Activated CD4-positive, alpha-beta T cell treated with anti-CD3 and anti-CD28 coated beads for 36 hours (primary cell): ENCODE results near the gene TMEM141. TPM values are rescaled to one million over a fixed set of nuclear protein-coding genes. Genes with fewer than 3 reads are reported as not detected.

Experiments used
- ATAC-seq: fragments of 200-7000 bp; cut with Tn5 transposase; one replicate; pipeline ENCODE4 v1.10.0; 2021; ENCODE audit warnings: mild to moderate bottlenecking, moderate library complexity
- CTCF ChIA-PET: fragments of 350-600 bp; sonication (Branson Sonifier 250); formaldehyde crosslinking; loops from one replicate; lab custom pipeline; 2021; ENCODE audit warnings: antibody characterized with exemption; lab: Charles Lee
- POLR2A ChIA-PET: fragments of 350-600 bp; sonication (Branson Sonifier 250); formaldehyde crosslinking; loops from one replicate; lab custom pipeline; 2021; ENCODE audit warnings: antibody characterized with exemption, inconsistent platforms; lab: Charles Lee
- DNase-seq: peaks from one replicate; pipeline ENCODE4 v3.0.0-alpha.2; 2020
- H3K27ac Mint-ChIP-seq: one replicate; pipeline ENCODE4 v1.8.0; 2021; ENCODE audit warnings: mixed read lengths
- H3K27me3 Mint-ChIP-seq: one replicate; pipeline ENCODE4 v1.8.0; 2021; ENCODE audit warnings: mixed read lengths
- H3K36me3 Mint-ChIP-seq: one replicate; pipeline ENCODE4 v1.8.0; 2021; ENCODE audit warnings: low read depth, mixed read lengths
- H3K4me1 Mint-ChIP-seq: one replicate; pipeline ENCODE4 v1.8.0; 2021; ENCODE audit warnings: mixed read lengths
- H3K4me3 Mint-ChIP-seq: one replicate; pipeline ENCODE4 v1.8.0; 2021; ENCODE audit warnings: mild to moderate bottlenecking, moderate library complexity, mixed read lengths
- H3K9me3 Mint-ChIP-seq: one replicate; pipeline ENCODE4 v1.8.0; 2021; ENCODE audit warnings: low read depth, mixed read lengths
- intact Hi-C, 2 experiments: fragments of 100-400 bp; cut with DNase I in 1 of 2; cut with micrococcal nuclease in 1 of 2; formaldehyde crosslinking; loops; one replicate each; pipeline versions ENCODE4 v1.14.2 to v1.15.1; 2022 to 2024; cut with DNase I, micrococcal nuclease
- total RNA-seq, 2 experiments: library from RNA; stranded (reverse); gene quantifications; one replicate each; pipeline ENCODE4 v1.2.3, GENCODE V29; 2021

The TMEM141 gene
- 10 to 100 TPM; 30.9 to 47.1 TPM for total RNA-seq

DNA sequence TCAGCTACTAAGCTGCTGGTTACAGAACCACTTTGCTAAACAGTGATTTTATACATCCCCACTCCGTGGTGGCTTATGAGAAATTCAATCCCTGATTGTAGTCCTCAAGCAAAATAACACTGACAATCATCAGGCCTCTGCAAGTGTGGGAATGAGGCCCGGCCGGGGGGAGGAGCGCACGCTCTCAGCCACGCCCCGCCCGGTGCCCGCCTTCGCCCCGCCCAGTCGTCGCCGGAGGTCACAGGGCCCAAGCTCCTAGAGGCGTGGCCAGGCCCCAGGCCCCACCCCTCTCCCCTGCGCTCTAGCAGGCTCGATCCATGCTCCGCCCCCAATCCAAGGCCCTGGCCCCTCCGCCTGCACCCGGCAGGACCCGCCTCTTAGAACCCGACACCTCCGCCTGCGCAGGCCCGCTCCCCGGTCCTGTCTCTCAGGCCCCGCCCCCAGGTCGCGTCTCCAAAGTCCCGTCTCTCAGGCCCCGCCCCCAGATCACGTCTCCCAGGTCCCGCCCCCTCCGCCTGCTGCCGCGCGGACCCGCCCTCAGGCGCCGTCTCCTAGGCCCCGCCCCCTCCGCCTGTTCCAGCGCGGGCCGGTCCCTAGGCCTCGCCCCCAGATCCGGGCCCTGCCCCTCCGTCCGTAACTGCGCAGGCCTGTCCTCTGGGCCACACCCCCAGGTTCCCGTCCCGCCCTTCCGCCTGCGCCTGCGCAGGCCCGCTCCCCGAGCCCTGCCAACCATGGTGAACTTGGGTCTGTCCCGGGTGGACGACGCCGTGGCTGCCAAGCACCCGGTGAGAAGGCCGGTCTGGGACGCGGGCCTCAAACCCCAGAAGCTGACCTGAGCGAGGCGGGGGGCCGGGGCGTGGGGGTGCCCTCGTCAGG is at the start of gene TMEM141:
Gene TMEM141, plus strand, starts transcription at position 705 of the 876 bp plus-strand sequence. Its CDS starts 27 bp downstream, at position 732.
- Mint-ChIP-seq H3K36me3 (no peaks in the 10 kb centered on the region), H3K27ac (peak within 1 kb of the TSS; percentile 84), H3K4me1 (peaks cover 19% of the 10 kb centered on the region), H3K9me3 (no peaks in the 10 kb centered on the region), H3K27me3 (no peaks in the 10 kb centered on the region), H3K4me3 (peak within 1 kb of the TSS; percentile 80)
- DNase-seq (peak; percentile 100), ATAC-seq (peak; percentile 93)
- ChIA-PET CTCF (interaction anchor here (0.6 to 1.7 kb wide), 7 partner anchors 16 to 803 kb away, joined by 3 to 7 read pairs (median 3); partner anchors contain the start of gene NPDC1), POLR2A (interaction anchor here (0.5 to 0.9 kb wide), 4 partner anchors 10 to 296 kb away, joined by 3 to 6 read pairs (median 4); partner anchors contain the start of gene MAN1B1)
- intact Hi-C loops, result loop anchor here (1.0 to 10.0 kb wide), 31 partner anchors 9 to 814 kb away; partner anchors contain the start of genes MAN1B1 (in 2 of the 2), PAXX (in 2 of the 2), PHPT1 (in 2 of the 2) and TRAF2 (in 2 of the 2)

DNA sequence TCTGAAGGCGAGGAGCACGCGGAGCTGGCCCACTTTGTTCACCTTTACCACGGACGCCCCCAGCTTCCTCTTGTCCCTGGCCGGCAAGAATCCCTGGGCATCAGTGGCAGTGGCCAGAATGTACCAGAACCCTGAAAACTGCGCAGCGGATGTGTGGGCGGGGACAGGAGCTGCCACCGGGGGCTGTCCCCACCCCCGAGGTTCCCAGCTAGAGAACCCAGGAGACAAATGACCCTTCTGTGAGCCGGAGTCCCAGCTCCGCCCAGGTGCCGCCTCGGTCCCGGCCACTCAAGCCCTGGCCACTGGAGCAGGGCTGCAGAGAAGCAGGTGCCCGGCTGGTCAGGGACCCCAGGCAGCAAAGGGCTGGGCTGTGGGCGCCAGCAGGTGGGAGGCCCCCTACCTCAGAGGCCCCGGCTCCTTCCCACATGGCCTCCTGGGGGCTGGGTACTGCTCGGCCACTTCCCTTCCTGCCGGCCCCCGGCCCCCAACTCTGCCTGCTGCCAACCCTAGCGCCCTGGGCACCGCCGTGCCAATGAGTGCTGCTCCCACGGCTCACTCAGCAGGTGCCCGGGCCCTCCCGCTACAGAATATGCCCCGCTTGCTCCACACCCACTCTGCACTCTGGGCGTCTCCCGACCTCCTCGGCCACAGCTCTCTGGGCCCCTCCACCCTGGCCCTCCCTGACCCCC is 49.1 kb upstream of the TMEM141 start:
- Mint-ChIP-seq H3K4me3 (no peak overlapping the region), H3K27me3 (peaks cover 5% of the 10 kb centered on the region), H3K9me3 (no peaks in the 10 kb centered on the region), H3K27ac (no peak overlapping the region), H3K36me3 (no peaks in the 10 kb centered on the region), H3K4me1 (peaks cover 7% of the 10 kb centered on the region)
- CTCF ChIA-PET, result interaction anchor here (0.7 to 0.8 kb wide), 3 partner anchors 13 to 408 kb away, joined by 3 to 5 read pairs (median 3); no protein-coding TSS in a partner anchor
- intact Hi-C loops, result no loop called here
- ATAC-seq, result peak; percentile 58
- POLR2A ChIA-PET, result interaction anchor here (0.9 to 1.2 kb wide), 2 partner anchors 13 to 409 kb away, joined by 3 to 6 read pairs; no protein-coding TSS in a partner anchor
- peak; percentile 71 for DNase-seq

DNA sequence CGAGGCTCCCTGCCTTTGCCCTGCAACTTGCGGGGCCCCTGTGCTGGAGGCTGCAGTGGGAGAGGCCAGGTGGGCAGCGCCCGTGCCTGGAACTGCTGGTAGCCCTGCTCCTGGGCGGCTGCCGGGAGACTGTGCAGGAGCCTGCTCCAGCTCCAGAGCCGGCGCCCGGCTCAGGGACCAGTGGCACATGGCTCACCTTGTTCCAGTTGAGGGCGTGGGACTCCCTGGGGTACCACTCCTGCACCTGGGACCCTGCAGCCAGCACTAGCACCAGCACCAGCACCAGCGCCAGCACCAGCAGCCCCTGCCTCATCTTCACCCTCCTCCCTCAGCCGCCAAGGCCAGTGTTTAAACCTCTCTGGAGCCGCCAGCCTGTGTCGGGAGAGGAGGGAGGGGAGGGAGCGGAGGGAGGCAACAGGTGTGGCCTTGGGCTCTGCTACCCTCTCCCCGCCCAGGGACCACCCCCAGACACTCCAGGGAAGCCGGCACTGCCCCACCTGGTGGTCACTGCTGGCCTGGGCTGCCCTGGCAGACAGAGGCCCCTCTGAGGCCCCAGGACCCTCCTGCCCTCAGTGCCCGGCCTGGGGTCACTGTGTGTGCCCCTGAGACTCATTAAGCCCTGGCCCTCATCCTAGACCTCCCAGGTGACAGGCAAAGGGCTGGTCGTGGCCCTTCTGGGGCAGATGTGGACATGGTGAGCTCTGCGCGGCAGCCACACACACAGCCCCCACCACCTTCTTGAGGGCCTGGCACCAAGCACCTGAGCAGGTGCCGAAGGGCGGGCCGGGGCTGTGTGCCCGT is 48.4 kb upstream of the TMEM141 start, which contains the start of gene LCN10:
Gene LCN10, minus strand, starts transcription at position 350 of the 801 bp plus-strand sequence. Its CDS starts 37 bp downstream, at position 313.
- intact Hi-C loops, result no loop called here
- POLR2A ChIA-PET, result no interaction called here

DNA sequence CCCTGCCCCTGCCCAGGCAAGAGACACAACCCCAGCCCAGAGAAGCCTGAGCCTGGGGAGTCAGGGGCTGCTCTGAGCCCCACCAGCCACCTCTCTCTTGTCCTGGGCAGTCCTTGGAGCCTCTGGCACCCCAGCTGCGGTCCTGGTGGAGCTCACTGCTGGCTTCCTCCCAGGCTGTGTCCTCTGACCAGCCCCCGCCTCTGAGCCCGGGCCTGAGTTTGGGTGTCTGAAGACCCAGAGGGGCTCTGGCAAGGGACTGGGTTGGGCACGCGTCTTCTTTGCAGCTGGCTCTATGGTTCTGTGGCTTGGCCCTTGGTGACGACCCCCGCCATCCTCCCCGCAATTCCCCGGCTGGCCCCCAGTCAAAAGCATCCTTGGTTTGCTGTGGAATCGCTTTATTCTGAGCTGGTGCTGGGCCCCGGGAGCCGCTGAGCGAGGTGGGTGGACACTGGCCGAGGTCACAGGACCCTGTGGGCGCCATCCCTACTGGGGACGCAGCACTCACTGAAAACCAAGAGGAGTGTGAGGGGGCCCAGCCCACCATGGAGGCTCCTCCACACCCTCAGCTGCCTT is 47.4 kb upstream of the TMEM141 start:
- intact Hi-C loops, result no loop called here
- no peak for ATAC-seq
- H3K36me3 Mint-ChIP-seq, result no peaks in the 10 kb centered on the region
- peaks cover 5% of the 10 kb centered on the region for H3K27me3 Mint-ChIP-seq
- H3K4me1 Mint-ChIP-seq, result peaks cover 7% of the 10 kb centered on the region
- no peaks in the 10 kb centered on the region for H3K9me3 Mint-ChIP-seq
- ChIA-PET POLR2A (no interaction called here), CTCF (no interaction called here)
- no peak overlapping the region for H3K27ac Mint-ChIP-seq
- no peak overlapping the region for H3K4me3 Mint-ChIP-seq
- DNase-seq, result no peak

More for the DNA sequence above, 48.4 kb upstream of the TMEM141 start, which contains the start of gene LCN10:
- Mint-ChIP-seq H3K4me1 (peaks cover 7% of the 10 kb centered on the region), H3K36me3 (no peaks in the 10 kb centered on the region), H3K9me3 (no peaks in the 10 kb centered on the region), H3K27ac (no peak within 1 kb of the TSS), H3K4me3 (no peak within 1 kb of the TSS), H3K27me3 (peaks cover 5% of the 10 kb centered on the region)
- DNase-seq (no peak), ATAC-seq (no peak)
- CTCF ChIA-PET, result interaction anchor here (0.7 kb wide), 1 partner anchor 407 kb away, joined by 3 read pairs; no protein-coding TSS in a partner anchor

DNA sequence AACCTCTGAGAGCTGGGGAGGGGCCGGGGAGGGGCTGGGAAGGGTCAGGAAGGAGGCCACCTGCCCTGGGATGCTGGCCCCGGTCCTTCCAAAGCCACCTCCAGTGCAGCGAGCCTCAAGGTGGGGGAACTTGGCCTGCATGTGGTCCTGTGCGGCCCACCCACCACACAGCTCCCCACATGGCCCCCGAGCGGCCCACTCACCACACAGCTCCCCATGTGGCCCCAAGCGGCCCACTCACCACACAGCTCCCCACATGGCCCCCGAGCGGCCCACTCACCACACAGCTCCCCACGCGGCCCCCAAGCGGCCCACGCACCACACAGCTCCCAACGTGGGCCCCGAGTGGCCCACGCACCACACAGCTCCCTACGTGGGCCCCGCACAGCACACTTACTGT is 46.4 kb upstream of the TMEM141 start:
- H3K4me1 Mint-ChIP-seq, result peaks cover 7% of the 10 kb centered on the region
- no peaks in the 10 kb centered on the region for H3K36me3 Mint-ChIP-seq
- H3K27me3 Mint-ChIP-seq, result peaks cover 5% of the 10 kb centered on the region
- intact Hi-C loops, result no loop called here
- H3K27ac Mint-ChIP-seq, result no peak overlapping the region
- H3K9me3 Mint-ChIP-seq, result no peaks in the 10 kb centered on the region
- no peak overlapping the region for H3K4me3 Mint-ChIP-seq
- DNase-seq (no peak), ATAC-seq (no peak)
- ChIA-PET POLR2A (no interaction called here), CTCF (no interaction called here)

DNA sequence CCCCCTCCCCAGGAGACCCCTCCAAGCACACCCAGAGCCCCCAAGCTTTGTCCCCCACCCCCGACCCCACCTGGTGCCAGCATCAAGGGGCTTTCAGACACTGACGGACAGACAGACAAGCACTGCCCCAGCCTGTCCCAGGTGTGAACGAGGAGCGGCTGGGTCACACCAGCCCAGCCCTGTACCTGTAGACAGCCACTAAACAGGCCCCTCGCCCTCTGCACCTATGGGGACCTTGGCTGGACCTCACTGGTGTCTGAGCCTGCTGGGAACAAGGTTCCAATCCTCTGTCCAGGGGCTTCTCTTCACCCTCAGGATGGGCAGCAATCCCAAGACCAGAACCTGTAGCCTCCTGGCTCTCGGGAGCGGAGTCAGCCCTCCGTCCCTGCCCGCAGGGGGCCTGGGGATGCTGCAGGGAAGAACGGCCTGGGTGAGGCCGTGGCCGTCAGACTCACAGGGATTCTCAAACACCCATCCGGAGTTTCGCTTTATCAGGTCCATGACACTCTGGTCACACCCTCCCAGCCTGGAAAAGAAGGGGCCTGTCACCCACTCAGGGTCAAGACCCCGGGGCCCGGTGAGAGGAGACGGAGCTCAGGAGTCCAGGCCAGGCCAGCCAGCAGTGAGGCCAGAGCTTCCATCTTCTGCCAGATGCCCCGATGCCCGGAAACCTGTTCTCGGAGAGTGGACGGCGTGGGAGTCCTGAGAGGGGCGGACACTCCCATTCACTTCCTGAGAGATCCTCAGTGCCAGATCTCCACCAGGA is 45.6 kb upstream of the TMEM141 start:
- no peak overlapping the region for H3K27ac Mint-ChIP-seq
- POLR2A ChIA-PET, result no interaction called here
- H3K9me3 Mint-ChIP-seq, result peaks cover under 1% of the 10 kb centered on the region
- intact Hi-C loops, result no loop called here
- no peak for ATAC-seq
- no peak for DNase-seq
- H3K27me3 Mint-ChIP-seq, result peaks cover 5% of the 10 kb centered on the region
- CTCF ChIA-PET, result interaction anchor here (0.6 kb wide), 1 partner anchor 117 kb away, joined by 3 read pairs; no protein-coding TSS in a partner anchor
- H3K4me3 Mint-ChIP-seq, result no peak overlapping the region
- H3K4me1 Mint-ChIP-seq, result peaks cover 14% of the 10 kb centered on the region
- H3K36me3 Mint-ChIP-seq, result no peaks in the 10 kb centered on the region

DNA sequence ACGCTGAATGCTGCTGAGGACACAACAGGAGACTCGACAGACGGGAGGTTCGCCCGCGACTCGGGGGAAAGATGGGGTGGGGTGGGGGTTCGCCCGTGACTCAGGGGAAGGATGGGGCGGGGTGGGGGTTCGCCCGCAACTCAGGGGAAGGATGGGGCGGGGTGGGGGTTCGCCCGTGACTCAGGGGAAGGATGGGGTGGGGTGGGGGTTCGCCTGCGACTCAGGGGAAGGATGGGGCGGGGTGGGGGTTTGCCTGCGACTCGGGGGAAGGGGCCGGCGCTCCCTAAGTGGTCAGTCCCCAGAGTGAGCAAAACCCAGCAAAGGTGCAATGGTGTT is 45.0 kb upstream of the TMEM141 start:
- H3K27ac Mint-ChIP-seq, result no peak overlapping the region
- H3K4me3 Mint-ChIP-seq, result no peak overlapping the region
- ChIA-PET CTCF (interaction anchor here (0.6 kb wide), 1 partner anchor 118 kb away, joined by 3 read pairs; no protein-coding TSS in a partner anchor), POLR2A (no interaction called here)
- H3K9me3 Mint-ChIP-seq, result peaks cover 2% of the 10 kb centered on the region
- DNase-seq, result no peak
- peaks cover 5% of the 10 kb centered on the region for H3K27me3 Mint-ChIP-seq
- peaks cover 19% of the 10 kb centered on the region for H3K4me1 Mint-ChIP-seq
- intact Hi-C loops, result no loop called here
- no peak for ATAC-seq
- no peaks in the 10 kb centered on the region for H3K36me3 Mint-ChIP-seq

DNA sequence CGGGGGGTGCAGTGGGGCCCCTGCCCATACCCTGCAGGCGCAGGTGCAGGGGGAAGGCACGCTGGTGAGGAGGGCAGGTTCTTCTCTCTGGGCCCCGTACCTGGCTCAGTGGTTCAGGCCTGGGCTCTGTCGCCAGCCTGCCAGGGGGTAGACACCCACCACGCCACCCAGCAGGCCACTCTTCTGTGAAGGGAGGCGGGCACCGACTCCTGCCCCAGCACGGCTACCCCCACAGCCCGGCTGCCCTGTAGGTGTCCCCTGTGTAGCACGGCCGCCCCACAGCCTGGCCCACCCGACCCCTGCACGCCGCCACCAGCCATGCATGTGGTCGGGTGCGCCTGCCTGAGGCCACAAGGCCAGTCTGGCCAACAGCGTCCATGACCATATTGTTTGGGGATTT is 44.5 kb upstream of the TMEM141 start:
- peaks cover 5% of the 10 kb centered on the region for H3K27me3 Mint-ChIP-seq
- ChIA-PET POLR2A (no interaction called here), CTCF (interaction anchor here (0.6 kb wide), 1 partner anchor 118 kb away, joined by 3 read pairs; no protein-coding TSS in a partner anchor)
- intact Hi-C loops, result no loop called here
- peaks cover 15% of the 10 kb centered on the region for H3K4me1 Mint-ChIP-seq
- H3K9me3 Mint-ChIP-seq, result peaks cover 4% of the 10 kb centered on the region
- DNase-seq (no peak), ATAC-seq (no peak)
- no peak overlapping the region for H3K4me3 Mint-ChIP-seq
- no peaks in the 10 kb centered on the region for H3K36me3 Mint-ChIP-seq
- no peak overlapping the region for H3K27ac Mint-ChIP-seq

DNA sequence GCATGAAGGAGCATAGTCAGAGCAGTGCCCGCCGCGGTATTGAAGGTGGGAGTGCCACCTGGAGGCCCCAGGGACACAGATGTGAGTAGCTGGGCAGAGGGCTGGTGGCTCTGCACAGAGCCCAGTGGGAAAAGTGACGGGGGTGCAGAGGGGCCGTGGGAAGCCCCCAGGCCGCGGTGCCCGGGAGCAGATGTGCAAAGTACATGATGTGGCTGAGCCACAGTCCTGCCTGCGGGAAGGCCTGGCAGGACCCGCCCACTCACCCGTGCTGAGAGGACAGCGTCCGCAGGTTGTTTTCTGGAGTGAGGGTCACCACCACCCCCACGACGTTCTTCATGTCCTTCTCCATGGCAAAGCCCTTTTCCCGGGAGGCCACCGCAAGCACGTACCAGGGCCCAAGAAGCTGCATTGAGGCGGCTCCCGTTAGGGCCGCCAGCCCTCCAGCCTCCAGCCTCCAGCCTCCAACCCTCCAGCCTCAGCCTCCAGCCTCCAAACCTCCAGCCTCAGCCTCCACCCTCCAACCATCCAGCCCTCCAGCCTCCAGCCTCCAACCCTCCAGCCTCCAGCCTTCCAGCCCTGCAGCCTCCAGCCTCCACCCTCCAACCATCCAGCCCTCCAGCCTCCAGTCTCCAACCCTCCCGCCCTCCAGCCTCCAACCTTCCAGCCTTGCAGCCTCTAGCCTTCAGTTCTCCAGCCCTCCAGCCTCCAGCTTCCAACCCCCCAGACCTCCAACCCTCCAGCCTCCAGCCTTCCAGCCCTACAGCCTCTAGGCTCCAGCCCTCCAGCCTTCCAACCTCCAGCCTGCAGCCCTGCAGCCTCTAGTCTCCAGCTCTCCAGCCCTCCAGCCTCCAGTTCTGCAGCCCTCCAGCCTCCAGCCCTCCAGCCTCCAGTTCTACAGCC is 43.7 kb upstream of the TMEM141 start:
- no peak overlapping the region for H3K4me3 Mint-ChIP-seq
- ChIA-PET CTCF (no interaction called here), POLR2A (no interaction called here)
- intact Hi-C loops, result no loop called here
- peaks cover 2% of the 10 kb centered on the region for H3K36me3 Mint-ChIP-seq
- no peak overlapping the region for H3K27ac Mint-ChIP-seq
- peaks cover 12% of the 10 kb centered on the region for H3K4me1 Mint-ChIP-seq
- no peak for ATAC-seq
- peaks cover 8% of the 10 kb centered on the region for H3K27me3 Mint-ChIP-seq
- DNase-seq, result no peak
- H3K9me3 Mint-ChIP-seq, result peaks cover 11% of the 10 kb centered on the region
